Epithelial cell of prostate (primary cell): ENCODE results near the gene CD200R1.
"Not testable (repeated sequence)": the region's sequence is repeated elsewhere in the genome, so short reads cannot be mapped to it uniquely, and the experiment has no call there.

Experiments
- DNase-seq: peaks from one replicate; pipeline ENCODE4 v3.0.0-alpha.2; 2011; ENCODE audit warnings: low read depth, low spot score
- H3K27ac ChIP-seq: fragments of 450-650 bp; 2 replicates; pipeline ENCODE4 v1.5.1; 2017; ENCODE audit warnings: mild to moderate bottlenecking

The CD200R1 gene

GRCh38 chr3:112976953-112977352 lies 2.0 kb upstream of the CD200R1 start:
- H3K27ac ChIP-seq = no peak overlapping the region
- no peak for DNase-seq

- no peak overlapping the region for H3K27ac ChIP-seq
- DNase-seq = no peak
Observed at GRCh38 chr3:112976001-112976400, 1.1 kb upstream of the CD200R1 start.

GRCh38 chr3:112974178-112974517 lies 755 bp downstream of the CD200R1 start:
- DNase-seq = no peak
- H3K27ac ChIP-seq = no peak overlapping the region

GRCh38 chr3:112973325-112974177 lies 1.4 kb downstream of the CD200R1 start:
- H3K27ac ChIP-seq = no peak overlapping the region
- no peak for DNase-seq

GRCh38 chr3:112972158-112972557 lies 2.7 kb downstream of the CD200R1 start:
- DNase-seq = no peak
- no peak overlapping the region for H3K27ac ChIP-seq

- H3K27ac ChIP-seq = no peak overlapping the region
- DNase-seq = no peak
Observed at GRCh38 chr3:112967828-112968227, 7.1 kb downstream of the CD200R1 start.

GRCh38 chr3:112967425-112967824 lies 7.5 kb downstream of the CD200R1 start:
- no peak for DNase-seq
- H3K27ac ChIP-seq = no peak overlapping the region

- no peak for DNase-seq
- no peak overlapping the region for H3K27ac ChIP-seq
Observed at GRCh38 chr3:112966633-112967032, 8.3 kb downstream of the CD200R1 start.

- no peak overlapping the region for H3K27ac ChIP-seq
- DNase-seq = no peak
Observed at GRCh38 chr3:112965656-112966055, 9.2 kb downstream of the CD200R1 start.

- no peak for DNase-seq
- no peak overlapping the region for H3K27ac ChIP-seq
Observed at GRCh38 chr3:112963683-112964082, 11.2 kb downstream of the CD200R1 start.

- no peak for DNase-seq
Observed at GRCh38 chr3:112958811-112959560, 15.9 kb downstream of the CD200R1 start.

GRCh38 chr3:112956351-112956750 lies 18.6 kb downstream of the CD200R1 start:
- DNase-seq = no peak
- no peak overlapping the region for H3K27ac ChIP-seq

More at GRCh38 chr3:112958811-112959560, 15.9 kb downstream of the CD200R1 start:
- no peak overlapping the region for H3K27ac ChIP-seq

GRCh38 chr3:112948346-112948838 lies 26.5 kb downstream of the CD200R1 start:
- no peak for DNase-seq
- H3K27ac ChIP-seq = no peak overlapping the region

- no peak overlapping the region for H3K27ac ChIP-seq
- no peak for DNase-seq
Observed at GRCh38 chr3:112931736-112932521, 43.0 kb downstream of the CD200R1 start.

GRCh38 chr3:112930771-112931170 lies 44.1 kb downstream of the CD200R1 start:
- H3K27ac ChIP-seq = no peak overlapping the region
- no peak for DNase-seq

- H3K27ac ChIP-seq = no peak overlapping the region
- DNase-seq = no peak
Observed at GRCh38 chr3:112925969-112926368, 48.9 kb downstream of the CD200R1 start.

GRCh38 chr3:112925560-112925959 lies 49.3 kb downstream of the CD200R1 start:
- DNase-seq = no peak
- no peak overlapping the region for H3K27ac ChIP-seq

GRCh38 chr3:112919541-112919940 lies 55.4 kb downstream of the CD200R1 start:
- not testable (repeated sequence) for DNase-seq

GRCh38 chr3:112908252-112908651 lies 66.7 kb downstream of the CD200R1 start:
- DNase-seq = no peak
- no peak overlapping the region for H3K27ac ChIP-seq

More at GRCh38 chr3:112919541-112919940, 55.4 kb downstream of the CD200R1 start:
- not testable (repeated sequence) for H3K27ac ChIP-seq

- H3K27ac ChIP-seq = no peak overlapping the region
- DNase-seq = no peak
Observed at GRCh38 chr3:112904786-112905185, 70.1 kb downstream of the CD200R1 start.
